GM19328 (cell line): ENCODE measurements around the gene PTGDS.

Experiments used
- ATAC-seq: cut with Tn5 transposase; IDR thresholded peaks from one replicate; pipeline ENCODE4 v1.9.1; 2021; ENCODE audit warnings: mild to moderate bottlenecking, moderate library complexity; ENCODE audit not compliant: unreplicated experiment

Gene PTGDS

DNA sequence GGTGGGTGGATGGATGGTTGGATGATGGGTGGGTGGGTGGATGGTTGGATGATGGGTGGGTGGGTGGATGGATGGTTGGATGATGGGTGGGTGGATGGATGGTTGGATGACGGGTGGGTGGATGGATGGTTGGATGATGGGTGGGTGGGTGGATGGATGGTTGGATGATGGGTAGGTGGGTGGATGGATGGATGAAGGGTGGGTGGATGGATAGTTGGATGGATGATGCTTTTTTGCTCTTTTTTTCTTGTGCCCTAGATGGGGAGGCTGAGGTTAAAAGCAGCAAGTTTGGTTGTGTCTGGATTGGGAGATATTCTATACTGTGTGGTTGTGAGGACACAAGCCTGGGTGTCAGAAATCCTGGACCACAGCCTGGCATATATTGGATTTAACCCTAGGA lies 19.8 kb upstream of the PTGDS start:
- no peak for ATAC-seq

DNA sequence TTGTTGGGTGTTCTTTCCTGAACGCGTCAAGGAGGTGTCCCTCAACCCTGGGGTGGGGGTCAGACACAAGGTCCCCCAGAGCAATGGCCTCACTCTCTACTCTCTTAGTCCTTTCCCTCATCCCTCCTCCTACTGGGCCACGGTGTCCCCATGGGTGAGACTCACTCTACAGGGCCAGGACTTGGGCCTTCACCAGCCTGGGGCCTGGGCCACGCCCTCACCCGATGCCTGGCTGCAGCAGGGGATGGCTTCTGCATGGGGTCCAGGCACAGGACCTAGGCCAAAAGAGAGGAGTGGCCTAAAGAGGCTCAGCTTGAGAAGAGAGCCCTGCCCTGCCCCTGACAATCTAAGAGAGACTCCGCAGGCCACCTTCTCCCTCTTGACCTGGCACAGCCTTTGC lies 19.4 kb upstream of the PTGDS start:
- ATAC-seq = no peak

DNA sequence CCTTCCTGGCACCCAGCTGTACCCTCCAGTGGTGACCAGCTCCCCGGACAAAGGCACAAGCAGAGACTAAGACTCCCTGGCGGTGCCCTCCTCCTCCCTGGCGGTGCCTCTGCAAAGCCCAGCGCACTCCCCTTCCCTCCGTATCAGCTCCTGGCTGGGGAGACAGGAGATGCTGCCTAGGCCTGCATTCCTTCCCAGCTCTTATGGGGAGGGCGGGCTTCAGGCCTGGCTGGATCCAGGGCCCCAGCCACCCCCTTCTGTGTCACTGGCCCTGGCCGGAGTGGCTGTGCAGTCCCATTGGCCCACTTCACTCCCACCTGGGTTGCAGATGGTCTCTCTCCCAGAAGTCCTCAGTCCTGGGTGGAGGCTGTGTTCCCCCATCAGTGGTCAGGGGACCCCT lies 18.8 kb upstream of the PTGDS start:
- ATAC-seq = no peak

- ATAC-seq = no peak
These were observed 18.1 kb upstream of the PTGDS start for GRCh38 chr9:136958898-136959850.

- no peak for ATAC-seq
These were observed 16.9 kb upstream of the PTGDS start for GRCh38 chr9:136960212-136960937.

DNA sequence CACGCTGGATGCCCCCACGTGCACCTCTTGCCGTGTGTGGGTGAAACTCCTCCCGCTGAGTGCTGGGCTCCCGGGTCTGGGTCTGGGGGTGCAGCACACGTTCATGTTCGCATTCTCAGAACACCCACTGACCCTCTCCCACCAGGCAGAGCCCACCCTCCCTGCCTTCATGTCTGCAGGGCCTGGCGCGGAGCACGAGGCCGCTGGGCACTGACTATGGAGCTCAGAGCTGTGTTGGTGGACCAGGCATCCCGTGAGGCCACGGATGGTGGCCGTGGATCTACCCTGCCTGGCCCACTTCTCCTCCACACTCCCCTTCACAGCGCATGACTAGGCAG lies 16.4 kb upstream of the PTGDS start:
- no peak for ATAC-seq

DNA sequence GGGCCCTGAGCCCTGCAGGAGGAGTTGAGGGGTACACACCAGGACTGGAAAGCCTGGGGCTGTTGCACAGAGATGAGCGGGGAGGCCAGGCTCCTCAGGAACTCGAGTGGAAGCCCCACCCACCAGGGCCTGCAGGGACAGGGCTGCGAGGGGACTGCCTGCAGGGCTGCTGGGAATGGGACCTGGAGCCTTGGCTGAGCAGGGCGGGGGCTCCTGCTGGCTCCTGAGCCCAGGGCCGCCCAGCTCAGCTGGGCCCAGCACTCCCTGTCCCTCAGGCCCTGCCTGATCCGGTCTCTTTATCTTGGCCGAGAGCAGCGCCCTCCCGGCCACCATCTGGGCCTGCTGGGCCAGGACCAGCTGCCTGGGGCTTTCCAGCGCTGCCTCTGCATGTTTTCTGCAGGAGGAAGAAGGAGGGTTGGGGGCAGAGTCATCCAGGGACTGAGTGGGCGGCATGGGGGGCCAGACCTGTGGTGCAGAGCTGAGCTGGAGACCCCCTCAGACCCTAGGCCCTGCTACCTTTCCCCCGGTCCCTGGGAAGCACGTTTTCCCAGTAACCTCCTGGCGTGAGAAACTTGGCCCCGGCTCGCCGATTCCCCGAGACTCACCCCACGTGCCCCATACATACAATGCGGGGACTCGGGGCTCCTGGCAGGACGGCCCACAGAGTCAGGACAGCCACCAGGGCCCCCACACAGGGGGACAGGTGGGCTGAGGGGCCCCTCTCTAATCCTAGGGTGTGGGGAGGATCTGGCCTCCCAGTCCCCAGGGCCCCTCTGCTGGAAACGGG lies 15.8 kb upstream of the PTGDS start:
- no peak for ATAC-seq

DNA sequence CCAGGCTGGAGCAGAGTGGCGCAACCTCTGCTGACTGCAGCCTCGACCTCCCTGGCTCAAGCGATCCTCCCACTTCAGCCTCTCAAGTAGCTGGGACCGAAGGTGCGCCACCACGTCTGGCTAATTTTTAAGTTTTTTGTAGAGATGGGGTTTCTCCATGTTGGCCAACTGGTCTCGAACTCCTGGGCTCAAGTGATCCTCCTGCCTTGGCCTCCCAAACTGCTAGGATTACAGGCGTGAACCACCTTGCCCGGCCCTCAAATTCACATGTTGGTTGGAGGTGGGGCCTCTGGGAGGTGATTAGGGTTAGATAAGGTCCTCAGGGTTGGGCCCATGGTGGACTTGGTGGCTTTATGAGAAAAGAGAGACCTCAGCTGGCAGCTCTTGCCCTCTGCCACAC lies 15.1 kb upstream of the PTGDS start:
- no peak for ATAC-seq

DNA sequence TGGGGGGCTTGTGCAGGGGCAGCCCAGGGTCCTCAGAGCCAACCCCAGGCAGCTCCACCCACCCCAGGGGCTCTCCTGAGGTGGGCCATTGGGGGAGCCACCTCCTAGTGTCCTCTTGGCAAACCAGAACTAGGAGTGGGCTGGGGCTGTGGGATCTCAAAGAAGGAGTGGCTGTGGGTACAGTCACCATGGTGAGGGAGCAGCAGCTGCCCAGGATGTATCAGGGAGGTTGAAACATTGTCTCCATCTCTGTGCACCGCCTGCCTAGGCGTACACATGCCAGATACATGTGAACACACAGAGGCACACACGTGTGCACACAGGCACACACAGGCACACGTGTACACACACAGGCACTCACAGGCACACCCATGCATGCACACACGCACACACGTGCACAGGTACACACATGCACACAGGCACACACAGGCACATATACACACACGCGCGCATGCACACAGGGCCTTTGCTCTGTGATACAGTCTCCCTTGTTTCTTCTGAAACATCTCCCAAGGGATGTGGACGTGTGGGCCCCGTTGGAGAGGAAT lies 14.5 kb upstream of the PTGDS start:
- no peak for ATAC-seq

DNA sequence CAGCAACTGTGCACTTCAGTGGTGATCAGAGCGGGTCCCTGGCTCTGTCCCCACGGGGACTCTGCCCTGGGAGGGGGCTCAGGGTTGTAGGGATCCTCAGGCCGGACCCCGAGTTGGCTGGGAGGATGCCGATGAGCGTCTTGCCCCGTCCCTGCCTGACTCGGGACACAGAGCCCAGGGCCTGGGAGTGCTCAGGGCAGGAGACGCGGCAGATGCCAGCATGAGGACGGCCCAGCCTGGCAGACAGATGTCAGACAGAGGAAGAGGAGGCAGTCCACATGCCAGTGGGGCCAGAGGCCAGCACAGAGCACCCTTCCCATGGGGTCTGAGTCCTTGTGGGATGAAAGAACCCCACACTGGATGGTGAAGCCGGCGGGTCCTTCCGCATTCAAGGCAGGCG lies 14.0 kb upstream of the PTGDS start:
- ATAC-seq = no peak

- ATAC-seq = no peak
These were observed 13.6 kb upstream of the PTGDS start for GRCh38 chr9:136963751-136964150.

GRCh38 chr9:136964171-136964689 lies 13.1 kb upstream of the PTGDS start:
- ATAC-seq = no peak

DNA sequence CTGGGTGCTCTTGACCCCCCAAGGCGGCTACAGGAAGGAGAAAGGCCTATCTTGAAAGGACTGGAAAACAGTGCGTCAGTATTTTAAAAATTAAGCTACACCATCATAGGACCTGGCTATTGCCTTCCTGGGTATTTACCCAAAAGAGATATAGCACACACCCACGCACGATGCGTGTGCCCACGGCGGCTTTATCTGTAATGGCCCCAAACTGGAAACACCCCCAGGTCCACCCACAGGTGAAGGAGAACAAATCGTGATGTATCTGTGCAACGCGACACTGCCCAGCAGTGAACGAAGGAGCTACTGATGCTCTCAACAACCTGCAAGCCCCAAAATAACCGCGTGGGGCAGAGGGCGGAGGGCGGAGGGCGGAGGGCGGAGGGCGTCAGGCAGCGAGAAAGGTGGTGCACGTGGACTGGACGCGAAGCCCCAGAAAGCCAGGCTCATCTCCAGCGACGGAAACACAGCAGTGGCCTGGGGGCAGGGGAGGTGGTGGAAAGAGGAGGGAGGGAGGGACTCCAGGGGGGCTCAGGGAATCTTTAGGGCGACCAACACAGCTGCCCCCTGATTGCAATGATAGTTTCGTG lies 12.4 kb upstream of the PTGDS start:
- no peak for ATAC-seq

DNA sequence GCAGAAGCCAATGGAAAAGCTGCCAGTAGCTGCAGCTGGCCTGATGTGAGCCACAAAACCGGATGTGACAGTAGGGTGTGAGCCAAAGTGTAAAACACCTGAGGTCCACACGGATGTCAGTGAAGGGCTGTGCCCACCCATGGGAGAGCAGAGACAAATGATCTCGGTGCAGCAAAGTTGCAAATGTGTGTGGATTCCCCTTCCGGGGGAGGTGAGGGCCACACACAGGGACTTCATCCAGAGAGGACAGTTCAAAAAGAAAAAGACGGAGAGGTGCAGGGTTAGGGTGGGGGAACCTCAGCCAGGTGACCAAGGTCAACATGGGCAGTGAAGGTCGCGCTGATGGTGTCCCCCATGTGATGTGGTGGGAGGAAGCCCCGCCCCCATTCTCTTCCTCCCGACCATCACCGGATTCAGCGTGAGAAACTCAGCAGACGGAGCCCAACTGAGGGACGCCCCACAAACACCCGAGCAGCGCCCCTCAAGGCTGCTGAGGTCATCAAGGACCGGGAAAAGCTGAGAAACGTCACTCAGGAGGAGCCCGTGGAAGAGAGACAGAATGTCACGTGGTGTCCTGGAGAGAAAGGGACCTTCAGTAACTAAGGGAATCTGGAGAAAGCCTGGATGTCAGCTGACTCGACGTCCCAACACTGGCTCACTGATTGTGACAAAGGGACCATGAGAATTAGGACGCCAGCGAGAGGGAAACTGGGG lies 11.4 kb upstream of the PTGDS start:
- no peak for ATAC-seq

DNA sequence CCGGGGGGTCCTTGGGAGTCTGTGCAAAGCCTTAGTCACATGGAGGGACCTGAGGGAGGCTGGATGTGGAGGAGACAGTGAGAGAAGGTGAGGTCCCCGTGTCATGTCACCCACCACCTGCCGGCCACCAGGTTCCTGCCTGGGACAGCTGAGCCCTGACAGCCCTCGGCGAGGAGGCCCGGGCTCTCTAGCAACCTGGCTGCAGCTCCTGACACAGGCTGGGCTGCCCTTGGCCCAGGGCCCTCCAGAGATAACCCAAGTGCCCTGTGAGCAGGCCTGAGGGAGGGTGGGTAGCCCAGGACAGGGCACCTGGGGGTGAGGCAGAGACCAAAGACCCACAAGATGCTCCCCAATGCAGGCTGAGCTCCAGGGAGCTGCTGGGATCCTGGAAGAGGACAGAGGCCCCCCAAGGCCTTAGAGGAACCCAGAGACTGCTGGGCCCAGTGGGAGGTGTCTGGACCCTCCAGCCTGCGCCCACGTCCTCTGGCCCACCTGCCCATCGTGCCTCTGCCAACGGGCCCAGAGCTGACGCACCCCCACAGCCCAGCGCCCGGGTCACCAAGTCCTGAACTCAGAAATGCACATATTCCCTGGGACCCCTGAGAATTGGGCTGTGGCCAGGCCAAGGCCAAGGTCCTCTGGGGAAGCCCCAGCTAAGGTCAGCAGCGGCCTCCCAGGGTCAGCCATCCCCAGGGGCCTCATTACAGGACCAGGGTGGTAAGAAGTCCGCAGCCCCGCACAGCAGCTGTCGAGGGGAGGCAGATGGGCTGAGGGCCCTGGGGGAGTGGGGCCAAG lies 8.8 kb upstream of the PTGDS start:
- ATAC-seq = no peak

DNA sequence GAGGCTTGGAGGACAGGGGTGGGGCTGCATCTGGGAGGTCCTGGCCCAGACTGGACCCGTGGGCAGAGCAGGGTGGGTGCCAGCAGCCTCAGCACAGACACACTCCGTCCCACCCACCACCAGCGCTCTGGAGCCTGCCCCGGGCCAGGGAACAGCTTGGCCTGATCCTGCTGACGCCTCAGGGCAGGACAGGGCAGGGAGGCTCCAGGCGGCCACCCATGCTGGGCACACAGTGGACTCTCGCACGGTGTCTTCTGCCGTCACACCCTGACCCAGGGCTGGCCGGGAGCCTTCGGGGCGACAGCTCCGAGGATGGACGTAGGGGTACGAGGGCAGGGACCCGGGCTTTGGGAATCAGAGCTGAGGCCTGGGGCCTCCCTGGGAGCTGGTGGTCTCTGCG lies 8.2 kb upstream of the PTGDS start:
- ATAC-seq = no peak

DNA sequence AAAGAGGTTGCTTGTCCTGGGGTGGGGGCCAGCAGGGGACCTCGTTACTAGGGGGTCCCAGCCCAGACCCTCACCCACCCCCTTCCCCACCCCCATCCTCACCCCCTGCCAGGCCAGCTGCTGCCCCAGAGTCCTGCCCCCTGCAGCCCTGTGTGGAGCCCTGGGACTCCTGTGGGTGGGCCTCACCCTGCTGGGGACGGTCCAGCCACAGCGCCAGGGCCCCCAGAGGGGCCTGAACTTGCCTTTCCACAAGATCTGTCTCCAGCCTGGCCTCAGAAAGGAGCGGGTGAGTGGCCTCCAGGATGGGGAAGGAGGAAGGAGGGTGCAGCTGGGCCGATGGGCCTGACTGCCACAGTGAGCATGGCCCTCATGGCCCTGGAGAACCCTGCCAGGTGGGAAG lies 7.5 kb upstream of the PTGDS start:
- ATAC-seq = no peak

GRCh38 chr9:136970361-136970760 lies 6.9 kb upstream of the PTGDS start:
- ATAC-seq = no peak

DNA sequence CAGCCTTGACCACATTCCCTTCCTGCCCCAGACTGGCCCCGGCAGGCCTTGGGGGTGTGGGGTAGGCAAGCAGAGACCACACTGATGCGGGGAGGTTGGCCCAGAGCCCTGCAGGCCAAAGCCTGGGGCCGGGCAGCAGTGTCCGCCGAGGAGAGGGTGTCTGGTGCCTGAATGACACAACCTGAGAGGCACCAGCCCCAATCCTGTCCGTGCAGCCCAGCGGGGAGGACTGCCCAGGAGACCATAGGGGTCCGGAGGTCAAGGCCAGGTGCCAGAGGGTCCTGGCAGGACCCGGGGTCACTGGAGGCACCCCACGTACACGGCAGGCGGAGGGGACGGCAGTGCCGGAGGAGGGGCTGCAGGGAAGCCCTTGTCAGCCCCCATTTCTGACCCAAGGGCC lies 5.6 kb upstream of the PTGDS start:
- no peak for ATAC-seq
